CD4-positive, alpha-beta T cell treated with Interferon alpha-2 for 1 hour (primary cell): ENCODE measurements around the gene GNMT.
"Not testable (repeated sequence)": the region's sequence is repeated elsewhere in the genome, so short reads cannot be mapped to it uniquely, and the experiment has no call there.

Experiments
- DNase-seq, 2 donors: peaks; one replicate each; pipeline ENCODE4 v3.0.0-alpha.2; 2020 to 2022

GNMT gene

DNA sequence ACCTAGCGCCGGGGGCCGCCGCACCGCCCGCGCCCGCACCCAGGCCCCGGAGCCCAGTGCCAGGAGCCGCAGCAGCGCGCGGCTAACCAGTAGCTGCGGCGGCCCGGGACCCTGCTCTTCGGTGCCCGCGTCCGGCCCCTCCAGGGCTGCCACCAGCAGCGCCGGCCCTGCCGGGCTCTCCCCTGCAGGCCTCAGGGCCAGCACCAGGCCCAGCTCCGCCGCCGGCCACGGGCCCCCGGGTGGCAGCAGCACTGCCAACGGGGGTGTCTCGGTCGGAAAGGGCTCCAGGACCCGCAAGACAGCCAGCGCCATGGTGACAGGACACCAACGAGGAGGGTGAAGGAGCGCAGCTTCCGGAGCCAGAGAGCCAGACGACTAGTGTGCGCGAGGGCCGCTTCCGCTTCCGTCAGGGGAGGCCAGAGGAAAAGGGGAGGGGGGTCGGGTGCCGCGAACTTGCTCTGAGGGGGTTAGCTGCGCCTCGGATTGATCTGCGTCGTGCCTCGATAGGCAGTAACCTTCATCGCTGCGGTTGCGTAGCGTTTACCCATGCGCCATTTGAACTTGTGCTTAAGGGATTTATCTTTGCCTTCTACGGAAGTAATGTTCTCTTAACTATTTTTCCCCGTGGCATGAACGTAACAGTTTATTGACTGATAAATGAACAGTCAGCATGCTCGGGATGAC, 18.4 kb downstream of the GNMT start, which contains the start of gene PEX6:
Gene PEX6, minus strand, starts transcription at position 343 of the 684 bp plus-strand sequence. Its CDS starts 31 bp downstream, at position 312.
- DNase-seq = peak; percentile 93

DNA sequence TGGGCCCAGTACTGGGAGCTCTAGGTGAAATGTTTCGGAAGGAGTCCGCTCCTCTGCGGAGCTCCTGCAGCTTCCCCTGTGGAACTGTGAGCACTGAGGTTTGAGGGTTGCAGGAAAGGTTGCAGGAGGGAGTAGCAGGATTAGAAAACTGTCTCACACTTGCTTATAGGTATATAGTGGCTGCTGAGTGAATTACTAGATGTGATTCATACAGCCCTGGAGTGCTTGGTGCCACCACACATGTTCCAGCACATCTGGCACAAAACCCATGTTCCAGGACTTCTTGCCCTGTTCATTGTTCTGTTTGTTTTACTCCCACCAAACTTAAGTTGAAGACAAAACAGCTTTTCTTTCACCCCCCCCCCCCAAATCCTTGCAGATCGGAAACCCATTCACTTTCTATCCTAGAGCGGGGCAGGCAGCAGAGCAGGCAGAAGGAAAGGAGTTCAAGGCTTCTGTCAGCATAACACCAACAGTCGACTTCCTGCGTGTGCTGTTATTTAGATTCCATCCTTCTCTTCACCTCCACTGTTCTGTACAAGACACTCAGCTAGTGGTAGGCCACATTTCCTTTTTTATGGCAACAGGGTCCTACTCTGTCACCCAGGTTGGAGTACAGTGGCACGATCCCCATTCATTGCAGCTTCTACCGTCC, 19.1 kb downstream of the GNMT start:
- no peak for DNase-seq

DNA sequence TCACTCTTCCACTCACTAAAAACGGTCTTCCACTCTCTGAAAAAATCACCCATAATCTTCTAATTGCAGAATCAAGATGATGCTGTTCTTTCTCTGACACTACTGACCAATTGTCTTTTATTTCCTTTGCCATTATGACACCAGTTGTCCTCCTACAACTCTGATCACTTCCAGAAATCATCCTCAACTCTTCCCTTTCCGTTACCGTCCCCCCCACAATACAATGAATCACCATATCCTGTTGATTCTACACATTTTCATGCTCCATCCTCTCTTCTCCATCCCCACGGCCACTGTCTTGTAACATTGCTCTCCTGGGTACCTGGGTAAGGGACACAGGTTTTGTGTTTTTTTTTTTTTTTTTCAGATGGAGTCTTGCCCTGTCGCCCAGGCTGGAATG, 21.3 kb downstream of the GNMT start:
- DNase-seq = no peak

DNA sequence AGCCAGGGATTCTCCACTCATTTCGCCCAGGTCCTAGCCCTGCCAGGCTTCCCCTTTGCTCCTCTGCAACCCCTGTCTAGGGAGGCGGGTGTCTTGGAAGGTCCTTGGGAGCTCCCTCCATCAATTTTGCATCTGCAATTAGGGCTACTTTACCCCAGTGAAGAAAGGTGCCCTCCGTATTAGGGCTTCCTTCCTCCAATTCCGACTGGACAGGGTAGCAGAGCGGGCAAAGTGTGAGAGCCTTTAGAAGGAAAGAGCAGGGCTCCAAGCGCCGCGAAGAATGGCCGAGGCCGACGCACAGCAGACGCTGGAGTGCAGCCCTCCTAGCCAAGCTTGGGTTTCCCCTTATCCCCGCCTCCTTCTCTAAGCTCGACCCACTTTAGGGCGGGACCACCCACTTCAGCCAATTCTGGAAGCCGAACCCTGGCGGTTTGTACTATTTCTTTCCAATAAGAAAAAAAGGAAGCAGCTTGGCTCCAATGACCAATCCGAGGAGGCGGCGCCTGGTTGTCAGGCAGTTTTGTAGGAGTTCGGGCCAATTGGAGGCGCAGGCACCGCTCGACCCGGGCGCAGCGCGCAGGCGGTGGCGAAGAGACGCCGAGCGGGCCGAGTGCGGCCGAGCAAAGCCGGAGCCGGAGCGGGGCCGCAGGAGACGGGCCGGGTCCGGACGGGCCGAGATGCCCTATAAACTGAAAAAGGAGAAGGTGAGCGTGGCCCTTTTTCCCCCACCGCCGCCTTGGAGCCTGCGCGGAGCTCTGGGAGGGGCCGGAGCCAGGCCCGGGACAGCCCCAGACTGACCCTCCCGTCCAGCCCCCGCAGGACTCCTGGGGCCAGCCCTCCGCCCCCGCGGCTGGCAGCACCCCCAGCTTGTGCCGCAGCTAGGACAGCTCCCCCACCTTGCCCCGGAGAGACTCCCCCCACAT, 23.7 kb downstream of the GNMT start, which contains the start of gene PPP2R5D:
Gene PPP2R5D, plus strand, starts transcription at position 570 of the 923 bp plus-strand sequence. Its CDS starts 108 bp downstream, at position 678.
- DNase-seq = peak; percentile 98 to 99

DNA sequence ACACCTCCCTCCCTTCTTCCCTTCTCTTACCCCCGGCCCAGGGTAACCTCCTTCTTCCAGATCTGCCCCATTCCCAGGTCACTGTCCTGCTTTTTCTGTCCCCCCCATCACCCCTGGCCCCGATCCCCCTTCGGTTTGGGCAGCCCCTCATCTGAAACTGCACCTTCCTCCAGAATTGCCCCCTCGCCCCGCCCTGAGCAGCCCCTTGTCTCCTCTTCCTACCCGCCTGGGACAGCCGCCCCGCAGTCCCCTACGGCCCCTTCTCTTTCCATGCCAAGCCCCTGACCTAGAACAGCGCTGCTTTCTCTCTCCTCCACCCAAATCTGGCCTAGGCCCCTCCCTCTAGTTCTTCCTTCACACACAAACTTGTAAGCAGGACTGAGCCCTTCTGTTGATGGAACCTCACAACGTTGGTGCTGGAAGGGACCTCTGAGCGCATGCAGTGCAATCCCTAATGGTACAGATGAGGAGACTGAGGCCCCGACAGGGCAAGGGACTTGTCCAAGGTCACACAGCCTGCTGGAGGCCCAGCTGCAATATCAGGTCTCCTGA, 24.4 kb downstream of the GNMT start:
- DNase-seq = peak in 1 of 2 donors; percentile 20

DNA sequence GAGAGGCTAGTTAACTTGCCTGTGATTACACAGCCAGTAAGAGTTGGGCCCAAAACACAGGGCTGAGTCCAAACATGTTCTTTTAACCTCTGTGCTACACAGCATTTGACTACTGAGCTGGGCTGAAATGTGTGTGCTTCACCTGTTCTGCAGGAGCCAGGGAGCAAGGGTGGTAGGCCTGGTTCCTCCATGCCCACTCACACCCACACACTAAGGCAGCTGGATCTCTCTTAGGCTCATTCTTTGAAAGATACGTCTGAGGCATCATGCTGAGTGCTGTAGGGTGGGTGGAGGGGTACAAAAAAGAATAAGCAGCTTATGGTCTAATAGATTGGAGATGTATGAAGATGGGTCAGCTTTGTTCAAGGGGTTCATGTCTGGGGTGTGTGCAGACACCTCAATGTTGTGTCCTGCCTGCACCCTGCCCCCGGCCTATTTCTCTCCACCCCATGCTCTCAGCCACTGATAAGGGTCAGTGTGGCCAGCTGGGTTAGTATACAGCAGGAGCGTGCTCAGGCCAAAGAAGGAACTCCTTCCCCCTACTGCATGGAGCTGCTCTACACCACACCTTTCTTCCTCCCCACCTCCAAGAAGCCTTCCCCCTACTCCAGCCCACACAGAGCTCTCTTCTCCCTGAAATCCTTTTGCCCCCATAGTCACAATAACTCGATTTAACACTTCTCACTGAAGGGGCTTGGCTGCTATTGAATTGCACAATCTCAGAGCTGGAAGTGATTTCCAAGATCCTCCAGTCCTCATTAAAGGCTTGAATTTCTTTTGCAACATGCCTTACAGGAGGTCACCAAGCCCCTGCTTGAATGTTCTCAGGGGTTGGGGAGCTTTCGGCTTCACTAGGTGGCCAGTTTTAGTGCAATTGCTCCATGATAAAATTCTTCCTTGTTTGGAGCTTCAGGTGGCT, 27.2 kb downstream of the GNMT start:
- no peak for DNase-seq

DNA sequence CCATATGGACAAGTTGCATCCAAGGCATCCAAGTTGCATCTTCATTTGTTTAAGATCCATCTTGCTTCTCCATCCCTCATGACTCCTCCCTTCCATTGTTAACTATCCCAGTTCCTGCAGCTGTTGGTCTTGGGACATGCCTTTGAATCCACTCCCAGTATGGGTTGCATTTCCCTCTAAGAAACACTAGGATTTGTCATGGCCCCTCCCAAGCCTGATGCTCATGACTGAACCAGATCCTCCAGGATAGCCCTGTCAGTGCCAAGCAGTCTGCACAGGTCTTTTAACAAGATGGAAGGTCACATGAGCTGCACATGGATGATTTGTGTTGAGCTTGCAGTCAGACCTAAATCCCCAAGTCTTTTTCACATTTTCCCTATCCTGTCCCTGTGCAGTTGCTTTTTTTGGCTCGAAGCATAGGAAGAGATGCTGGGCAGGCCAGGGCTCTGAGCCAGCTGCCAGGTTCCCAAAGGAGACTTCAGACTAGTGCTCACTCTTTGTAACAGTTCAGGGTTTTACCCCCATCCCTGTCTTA, 28.0 kb downstream of the GNMT start:
- DNase-seq = no peak

DNA sequence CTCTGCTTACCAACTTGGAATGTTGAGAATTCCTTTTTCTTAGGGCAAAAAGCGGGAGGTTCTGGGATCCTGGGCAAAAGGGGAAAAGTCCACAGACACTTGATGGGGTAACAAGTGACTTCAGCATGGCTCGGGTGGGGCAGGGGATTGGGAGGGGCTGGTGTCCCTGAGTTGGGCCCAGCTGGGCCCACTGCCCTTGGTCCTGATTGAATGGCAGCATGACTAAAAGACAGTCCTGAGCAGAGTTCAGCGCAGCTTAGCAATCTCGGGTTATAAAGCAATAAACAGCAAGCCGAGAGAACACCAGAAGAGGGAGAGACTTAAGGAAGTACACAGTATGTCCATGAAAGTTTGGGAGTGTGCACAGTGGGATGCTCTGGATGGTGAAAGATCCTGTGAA, 29.4 kb downstream of the GNMT start:
- no peak for DNase-seq

DNA sequence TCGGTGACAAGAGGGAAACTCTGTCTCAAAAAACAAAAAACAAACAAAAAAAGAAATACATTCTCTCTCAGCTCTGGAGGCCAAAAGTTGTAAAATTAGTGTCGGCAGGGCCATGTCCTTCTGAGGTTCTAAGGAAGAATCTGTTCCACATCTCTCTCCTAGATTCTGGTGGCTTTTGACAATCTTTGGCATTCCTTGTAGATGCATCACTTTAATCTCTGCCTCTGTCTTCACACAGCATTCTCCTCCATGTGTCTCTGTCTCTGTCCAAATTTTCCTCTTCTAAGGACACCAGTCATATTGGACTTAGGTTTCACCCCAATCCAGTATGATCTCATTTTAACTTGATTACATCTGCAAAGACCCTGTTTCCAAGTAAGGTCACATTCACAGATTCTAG, 32.9 kb downstream of the GNMT start:
- no peak for DNase-seq

DNA sequence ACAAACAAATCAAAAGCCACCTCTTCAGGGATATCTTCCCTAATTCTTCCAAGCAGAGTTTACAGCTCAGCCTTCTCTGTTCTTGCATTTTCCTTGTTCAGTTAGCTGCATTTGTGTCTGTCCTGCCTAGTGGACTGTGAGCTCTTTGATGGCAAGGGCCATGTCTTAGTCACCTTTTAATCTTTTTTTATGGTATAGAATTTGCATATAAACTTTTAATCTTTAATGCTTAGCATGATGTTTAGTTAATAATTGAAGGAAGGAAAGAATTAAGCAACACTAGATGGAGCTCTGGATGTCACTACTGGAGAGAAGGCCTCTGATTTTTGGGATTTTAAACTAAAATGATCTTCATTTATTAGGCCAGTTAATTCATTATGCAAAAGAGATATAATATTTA, 36.0 kb downstream of the GNMT start:
- DNase-seq = no peak

DNA sequence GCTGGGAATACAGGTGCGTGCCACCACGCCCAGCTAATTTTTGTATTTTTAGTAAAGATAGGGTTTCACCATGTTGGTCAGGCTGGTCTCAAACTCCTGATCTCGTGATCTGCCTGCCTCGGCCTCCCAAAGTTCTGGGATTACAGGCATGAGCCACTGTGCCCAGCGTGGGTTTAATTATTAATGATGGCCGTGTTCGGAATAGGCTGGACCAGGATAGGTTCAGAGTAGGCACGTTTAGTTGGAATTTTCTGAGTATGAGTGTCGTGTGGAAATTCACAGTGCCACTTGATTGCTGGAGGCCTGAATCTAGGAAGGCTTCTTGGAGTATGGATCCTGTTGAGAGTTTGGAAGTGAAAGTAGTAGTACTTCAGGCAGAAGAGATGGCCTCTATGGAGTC, 37.7 kb downstream of the GNMT start:
- DNase-seq = not testable (repeated sequence)

DNA sequence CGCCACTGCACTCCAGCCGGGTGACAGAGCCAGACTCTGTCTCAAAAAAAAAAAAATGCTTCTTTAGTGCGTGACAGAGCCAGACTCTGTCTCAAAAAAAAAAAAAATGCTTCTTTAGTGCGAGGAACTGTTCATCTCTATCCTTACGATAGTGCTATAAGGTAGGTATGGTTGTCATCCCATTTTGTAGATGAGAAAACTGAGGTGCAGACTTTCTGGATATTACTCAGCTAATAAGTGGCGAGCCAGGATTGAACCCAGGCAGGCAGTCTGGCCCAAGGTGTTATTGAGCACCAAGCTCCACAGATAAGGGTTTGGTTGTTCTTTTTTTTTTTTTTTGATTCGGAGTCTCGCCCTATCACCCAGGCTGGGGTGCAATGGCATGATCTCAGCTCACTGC, 41.3 kb downstream of the GNMT start:
- no peak for DNase-seq

DNA sequence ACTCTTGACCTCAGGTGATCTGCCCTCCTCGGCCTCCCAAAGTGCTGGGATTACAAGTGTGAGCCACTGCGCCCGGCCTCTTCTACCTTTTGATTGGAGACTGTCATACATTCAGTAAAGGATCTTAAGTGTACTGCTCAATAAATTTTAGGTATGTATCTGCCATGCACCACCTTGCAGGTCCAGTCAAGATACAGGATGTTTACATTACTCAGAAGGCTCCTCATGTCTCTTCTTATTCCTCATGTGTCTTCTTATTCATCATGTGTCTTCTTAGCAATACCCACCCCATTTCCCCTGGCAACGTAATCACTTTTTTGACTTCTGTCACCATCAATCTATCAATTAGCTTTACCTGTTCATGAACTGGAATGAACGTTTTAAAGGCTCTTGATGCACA, 45.3 kb downstream of the GNMT start:
- DNase-seq = no peak

DNA sequence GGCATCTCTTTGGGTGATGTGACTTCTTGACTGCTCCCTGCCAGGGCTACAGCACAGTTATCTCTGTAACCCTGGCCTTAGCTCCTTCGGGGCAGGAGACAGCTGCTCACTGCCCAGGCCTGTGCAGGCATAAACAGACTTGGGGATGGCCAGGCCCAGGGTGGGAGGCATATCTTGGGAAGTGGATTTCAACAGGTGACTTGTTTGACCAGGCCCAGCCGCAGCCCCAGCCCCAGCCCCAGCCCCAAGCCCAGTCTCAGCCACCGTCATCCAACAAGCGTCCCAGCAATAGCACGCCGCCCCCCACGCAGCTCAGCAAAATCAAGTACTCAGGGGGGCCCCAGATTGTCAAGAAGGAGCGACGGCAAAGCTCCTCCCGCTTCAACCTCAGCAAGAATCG, 45.7 kb downstream of the GNMT start:
- DNase-seq = no peak

DNA sequence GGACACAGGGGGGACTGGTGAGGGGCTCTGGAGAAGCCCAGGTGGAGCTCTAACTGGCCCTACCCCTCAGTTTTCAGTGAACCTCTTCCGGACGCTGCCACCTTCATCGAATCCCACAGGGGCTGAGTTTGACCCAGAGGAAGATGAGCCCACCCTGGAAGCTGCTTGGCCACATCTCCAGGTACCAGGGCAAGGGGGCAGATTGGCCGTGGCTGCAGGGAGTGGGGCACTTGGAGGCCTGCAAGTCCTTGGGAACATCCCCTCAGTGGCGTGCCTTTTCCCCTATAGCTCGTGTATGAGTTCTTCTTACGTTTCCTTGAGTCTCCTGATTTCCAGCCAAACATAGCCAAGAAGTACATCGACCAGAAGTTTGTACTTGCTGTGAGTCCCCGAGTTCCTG, 46.6 kb downstream of the GNMT start:
- DNase-seq = no peak

DNA sequence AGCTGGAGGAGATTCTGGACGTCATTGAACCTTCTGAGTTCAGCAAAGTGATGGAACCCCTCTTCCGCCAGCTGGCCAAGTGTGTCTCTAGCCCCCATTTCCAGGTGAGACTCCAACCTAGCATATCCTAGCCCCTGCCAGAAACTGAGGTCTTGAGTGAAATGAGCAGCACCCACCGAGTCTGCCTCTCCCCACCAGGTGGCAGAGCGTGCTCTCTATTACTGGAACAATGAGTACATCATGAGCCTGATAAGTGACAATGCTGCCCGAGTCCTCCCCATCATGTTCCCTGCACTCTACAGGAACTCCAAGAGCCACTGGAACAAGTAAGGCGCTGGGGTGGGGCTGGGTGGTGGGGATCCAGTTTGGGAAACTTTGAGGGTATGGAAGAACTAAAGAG, 48.6 kb downstream of the GNMT start:
- DNase-seq = peak; percentile 22 to 48

DNA sequence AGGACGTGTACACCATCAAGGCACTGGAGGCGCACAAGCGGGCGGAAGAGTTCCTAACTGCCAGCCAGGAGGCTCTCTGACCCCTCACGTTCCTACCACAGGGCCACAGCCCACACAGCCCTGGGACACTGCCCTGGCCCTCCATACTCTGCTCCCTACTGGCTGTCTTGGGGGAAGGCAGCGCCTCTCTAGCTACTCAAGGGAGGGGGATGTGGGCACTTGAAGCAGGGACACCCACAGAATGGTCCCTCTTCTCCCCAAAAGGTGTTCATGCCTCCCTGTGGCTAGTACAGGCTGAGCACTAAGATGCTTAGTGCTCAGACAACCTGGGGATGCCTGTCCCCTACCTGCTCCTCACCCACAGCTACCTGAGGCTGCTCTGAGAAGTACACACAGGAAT, 50.7 kb downstream of the GNMT start:
- DNase-seq = no peak

DNA sequence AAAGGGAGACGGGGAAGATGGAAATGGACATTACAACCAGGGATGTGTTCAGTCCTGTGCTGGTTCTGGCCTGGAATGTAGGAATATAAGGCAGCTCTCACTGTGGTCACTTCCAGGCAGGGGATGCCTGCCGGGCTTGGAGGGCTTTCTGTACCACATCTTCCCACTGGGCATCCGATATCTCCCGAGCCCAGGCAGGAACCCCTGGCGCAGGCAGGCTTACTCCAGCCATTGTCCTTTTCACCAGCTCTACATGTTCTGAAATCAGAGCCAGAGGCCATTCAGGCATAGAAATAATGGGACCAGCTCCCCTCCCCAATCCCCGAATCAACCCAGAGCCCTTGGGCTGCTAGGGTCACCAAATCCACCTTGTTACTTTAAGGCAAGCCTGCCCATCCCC, 51.8 kb downstream of the GNMT start:
- DNase-seq = no peak

DNA sequence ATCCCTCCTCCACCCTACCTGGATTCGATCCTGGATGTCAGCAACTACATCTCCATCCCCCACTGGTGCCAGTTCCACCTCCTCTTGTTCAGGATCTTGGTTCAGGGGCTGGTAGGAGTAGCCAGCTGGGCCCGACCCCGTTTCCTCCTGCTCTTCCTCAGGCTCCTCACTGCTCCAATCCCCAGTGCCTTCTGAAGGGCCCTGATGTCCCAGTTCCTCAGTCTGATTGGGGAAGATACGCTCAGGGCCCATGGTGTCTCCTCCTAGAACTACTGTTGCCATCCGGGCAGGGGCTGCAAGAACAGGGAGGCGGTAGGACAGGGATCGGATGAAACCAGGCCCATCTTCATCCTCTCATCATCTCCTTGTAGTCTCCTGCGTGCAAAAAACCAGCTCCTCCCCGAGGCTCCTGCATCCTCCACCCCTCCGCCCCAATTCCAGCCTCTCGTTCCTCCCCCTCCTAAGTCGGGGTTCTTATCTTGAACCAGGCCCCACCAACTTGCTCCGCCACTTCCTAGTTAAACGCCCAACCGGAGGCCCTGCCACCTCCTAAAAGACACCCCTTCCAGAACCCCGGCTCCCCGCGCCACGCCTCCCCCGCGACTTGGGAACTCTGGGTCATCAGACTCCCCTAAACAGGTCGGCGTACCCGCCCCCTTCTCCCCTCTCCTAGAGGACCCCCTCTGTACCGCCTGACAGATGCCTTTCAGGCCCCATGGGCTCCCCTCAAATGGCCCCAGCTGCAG, 52.7 kb downstream of the GNMT start:
- DNase-seq = no peak
